NT2/D1 (cell line): ENCODE data around the gene SDCBP2.

ENCODE experiments used
- SUZ12 ChIP-seq: IDR thresholded peaks from 2 replicates; pipeline ENCODE4 v1.6.1; 2011; ENCODE audit not compliant: insufficient read length, insufficient read depth; ENCODE audit errors: extremely low read depth
- YY1 ChIP-seq: IDR thresholded peaks from 2 replicates; pipeline ENCODE4 v1.6.1; 2011; ENCODE audit not compliant: insufficient read length, insufficient read depth
- ZNF274 ChIP-seq: IDR thresholded peaks from 2 replicates; pipeline ENCODE4 v1.6.1; 2011; ENCODE audit warnings: mild to moderate bottlenecking, low read depth, low read length

GRCh38 chr20:1331801-1332453 is 3.0 kb upstream of the SDCBP2 start:
- TF ChIP-seq ZNF274 (no peak), SUZ12 (no peak), YY1 (no peak)
